KG1 (cell line): ENCODE measurements around the gene HSD17B1.

Experiments
- DNase-seq: peaks from one replicate; lab custom pipeline; 2025; lab: John Stamatoyannopoulos, UW

The HSD17B1 gene

DNA sequence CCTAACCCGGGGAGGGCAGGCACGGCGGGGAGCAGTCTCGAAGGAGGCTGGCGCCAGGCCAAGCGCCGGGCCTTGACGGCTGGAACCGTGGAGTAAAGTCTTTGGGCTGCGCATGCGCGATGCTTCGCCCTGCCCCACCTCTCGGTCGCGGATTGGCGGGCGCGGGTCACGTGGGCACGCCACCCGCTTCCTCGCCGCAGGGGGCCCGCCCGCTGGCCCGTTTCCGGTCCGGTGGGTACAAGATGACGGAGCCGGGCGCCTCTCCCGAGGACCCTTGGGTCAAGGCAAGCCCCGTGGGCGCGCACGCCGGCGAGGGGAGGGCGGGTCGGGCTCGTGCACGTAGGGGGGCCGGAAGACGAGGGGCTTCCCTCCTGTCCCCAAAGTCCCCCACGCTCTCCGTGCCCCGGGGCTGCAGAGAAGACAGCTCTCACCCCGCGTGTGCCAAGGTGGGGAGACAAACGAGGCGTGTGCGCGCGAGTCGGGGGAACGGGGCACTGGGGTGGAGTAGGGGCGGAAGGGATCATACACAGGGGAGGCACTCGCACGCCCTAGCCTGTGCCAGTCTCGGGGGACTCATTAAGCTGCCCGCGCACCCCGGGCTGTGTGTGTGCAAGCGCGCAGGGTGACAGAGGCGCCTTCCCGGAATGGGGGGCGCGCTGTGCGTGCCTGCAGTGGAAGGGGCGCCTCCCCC, 14.3 kb downstream of the HSD17B1 start, which contains the start of gene MLX:
Gene MLX, plus strand, starts transcription at position 218 of the 691 bp plus-strand sequence. Its CDS starts 25 bp downstream, at position 243.
- DNase-seq = peak; percentile 86

DNA sequence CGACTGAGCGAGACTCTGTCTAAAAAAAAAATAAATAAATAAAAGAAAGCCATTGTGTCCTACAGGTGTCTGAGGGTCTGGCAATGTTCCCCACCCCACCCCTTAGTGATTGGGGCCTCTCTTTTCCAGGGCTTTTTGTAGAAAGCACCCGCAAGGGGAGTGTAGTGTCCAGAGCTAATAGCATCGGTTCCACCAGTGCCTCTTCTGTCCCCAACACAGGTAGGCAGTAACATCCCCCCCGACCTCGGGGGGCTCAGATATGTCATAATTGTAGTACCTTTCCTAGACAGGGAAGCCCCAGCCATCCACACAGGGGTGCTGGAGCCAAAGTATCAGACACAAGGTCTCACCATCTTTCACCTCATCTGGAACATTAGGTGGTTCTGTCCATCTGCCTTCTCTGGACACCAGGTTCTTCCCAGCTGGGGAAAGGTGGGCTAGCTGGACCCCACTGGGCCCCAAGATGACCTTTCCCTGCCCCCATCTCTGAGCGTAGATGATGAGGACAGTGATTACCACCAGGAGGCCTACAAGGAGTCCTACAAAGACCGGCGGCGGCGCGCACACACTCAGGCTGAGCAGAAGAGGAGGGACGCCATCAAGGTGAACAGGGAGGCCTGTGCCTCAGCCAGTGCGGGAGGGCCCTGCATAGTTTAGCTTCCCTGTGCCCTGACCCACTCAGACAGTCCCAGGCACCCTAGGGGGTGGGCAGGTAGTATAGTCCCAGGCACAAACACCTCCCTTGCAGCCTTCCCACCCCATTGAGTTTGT, 15.8 kb downstream of the HSD17B1 start:
- DNase-seq = no peak

DNA sequence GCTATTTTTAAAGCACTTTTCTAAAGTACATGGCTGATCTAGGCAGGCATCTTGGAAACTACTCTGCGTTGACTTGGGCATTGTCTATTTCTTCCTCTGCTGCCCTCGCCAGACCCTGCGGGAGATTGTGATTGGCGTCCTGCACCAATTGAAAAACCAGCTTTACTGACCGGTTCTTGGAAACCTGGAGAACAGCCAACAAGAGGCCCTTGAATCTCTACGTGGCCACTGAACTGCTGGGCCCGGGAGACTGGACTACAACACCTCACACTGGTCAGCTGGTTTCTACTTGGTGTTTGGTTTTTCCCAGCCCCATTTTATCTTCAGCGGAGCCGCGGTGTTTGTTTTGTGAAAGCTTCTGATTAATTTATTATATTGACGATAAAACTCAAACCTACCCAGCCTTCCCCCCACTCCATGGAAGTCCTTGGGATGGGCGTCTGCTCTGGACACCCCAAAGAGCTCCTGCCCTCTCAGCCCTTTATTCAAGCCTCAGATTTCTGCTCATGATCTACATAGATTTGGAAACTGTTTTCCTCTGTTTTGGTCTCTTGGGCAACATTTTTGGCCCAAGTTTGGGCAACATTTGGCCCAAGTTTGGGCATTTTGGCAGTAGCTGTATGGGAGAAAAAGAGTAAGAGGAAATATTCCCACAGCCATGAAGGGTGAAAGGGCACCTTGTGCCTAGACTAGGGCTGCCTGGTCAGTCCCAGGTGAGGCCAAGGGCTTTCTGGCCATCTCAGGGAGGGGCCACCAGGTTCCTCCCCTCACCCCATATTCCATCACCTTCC, 18.9 kb downstream of the HSD17B1 start:
- DNase-seq = no peak

DNA sequence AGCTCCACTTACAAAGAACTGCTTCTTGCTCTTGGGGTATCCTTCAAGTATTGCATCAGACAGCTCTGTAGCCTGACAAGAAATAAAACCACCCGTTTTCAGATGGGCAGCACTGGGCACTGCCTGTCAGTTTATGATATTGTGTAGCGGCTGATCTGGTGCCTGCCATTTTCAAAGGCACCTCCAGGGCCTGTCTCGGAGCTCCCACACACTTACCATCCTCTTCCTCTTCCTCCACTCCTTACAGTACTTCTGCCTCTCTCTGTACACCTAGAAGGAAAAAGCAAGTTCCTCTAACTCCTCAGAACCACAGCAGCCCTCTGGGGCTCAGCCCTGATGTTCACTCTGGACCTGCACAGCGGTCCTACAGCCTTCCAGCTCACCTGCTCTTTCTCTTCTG, 20.4 kb downstream of the HSD17B1 start:
- no peak for DNase-seq

DNA sequence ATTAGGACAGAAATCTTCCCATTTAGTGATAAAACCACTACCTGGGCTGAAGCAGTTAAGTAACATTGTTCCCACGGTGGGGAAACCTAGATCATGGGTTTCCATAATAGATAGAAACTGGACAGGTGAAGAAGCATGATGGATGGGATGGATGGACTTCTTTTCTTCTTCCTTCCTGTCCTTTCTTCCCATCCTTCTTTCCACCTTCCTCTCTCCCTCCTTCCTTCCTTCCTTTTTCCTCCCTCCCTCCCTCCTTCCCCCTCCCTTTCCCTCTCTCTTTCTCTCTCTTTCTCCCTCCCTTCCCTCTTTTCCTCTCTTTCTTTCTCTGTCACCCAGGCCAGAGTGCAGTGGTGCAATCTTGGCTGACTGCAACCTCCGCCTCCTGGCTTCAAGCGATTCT, 21.7 kb downstream of the HSD17B1 start:
- no peak for DNase-seq

DNA sequence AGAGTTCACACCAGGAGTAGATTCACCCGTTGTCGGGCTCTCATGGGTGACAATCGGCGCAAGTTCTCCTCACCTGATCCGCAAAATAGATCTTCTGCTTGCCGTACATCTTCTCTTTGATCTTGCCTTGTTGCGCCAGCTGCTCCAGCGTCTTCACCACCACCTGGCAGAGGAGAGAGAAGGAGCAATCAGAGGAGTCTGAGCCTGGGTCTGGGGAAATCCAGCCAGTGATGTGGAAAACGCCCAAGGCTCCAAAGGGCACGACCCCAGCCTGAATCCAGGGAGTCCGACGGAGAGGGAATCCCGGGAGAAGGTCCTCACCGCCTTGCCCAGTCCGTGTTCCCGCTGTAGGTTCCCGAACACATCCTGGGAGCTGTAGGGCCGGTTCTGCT, 24.4 kb downstream of the HSD17B1 start:
- DNase-seq = no peak

DNA sequence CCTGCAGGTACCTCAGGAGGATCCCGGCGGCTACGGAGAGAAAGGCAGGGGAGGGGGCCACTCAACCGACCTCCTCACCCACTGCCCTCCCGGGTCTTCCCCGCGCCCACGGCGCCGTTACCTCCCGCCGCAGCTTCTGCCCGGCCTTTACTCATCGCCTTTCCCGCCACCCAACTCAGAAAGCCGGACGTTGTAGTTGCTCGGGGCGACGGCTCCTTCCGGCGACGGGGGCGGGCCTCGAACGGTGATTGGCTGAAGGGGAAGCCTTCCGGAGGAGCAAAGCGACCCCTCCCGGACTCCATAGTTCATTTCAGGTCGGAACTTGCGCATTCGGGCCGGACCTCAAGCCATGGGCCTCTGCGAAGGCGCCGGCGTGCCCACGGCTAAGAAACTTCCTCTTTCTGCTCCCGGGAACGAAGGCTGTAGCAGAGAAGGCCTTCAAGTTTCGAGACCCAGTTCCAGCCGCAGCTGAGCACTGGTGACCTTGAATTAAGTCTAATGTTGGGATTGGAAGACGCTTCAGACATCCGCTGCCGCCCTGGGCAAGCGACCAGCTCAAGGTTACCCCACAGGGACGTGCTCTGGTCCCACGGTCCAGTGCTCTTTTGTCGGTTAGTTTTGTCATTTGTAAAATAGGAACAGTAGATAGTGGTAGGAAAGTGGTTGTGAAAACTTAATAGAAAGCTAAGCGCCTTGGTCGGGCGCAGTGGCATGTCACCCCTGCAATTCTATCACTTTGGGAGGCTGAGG, 25.0 kb downstream of the HSD17B1 start, which contains the start of gene PSMC3IP:
Gene PSMC3IP, minus strand, starts transcription at position 198 of the 750 bp plus-strand sequence. Its CDS starts 43 bp downstream, at position 155.
- DNase-seq = peak; percentile 86

DNA sequence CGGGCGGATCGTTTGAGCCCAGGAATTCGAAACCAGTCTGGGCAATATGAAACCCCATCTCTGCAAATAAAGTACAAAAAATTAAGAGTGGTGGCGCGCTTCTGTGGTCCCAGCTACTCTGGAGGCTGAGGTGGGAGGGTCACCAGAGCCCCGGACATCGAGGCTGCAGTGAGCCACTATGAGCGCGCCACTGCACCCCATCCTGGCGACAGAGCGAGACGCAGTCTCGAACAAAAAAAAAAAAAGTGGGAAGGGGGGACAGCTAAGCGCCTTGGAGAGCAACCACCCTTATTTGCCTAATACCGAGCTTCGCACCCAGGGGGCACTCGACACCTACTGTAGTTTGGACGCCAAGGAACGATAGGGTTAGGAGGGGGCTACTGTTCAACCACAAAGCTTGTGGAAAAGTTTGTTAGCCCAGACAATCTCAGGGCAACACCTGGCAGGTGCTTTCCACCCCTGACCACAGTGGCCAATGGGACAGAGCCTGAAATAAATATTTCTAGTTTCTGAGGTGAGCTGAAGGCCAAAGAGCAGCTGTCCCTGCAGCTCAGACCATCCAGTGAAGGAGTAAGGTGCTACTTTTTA, 25.7 kb downstream of the HSD17B1 start:
- peak; percentile 83 for DNase-seq

DNA sequence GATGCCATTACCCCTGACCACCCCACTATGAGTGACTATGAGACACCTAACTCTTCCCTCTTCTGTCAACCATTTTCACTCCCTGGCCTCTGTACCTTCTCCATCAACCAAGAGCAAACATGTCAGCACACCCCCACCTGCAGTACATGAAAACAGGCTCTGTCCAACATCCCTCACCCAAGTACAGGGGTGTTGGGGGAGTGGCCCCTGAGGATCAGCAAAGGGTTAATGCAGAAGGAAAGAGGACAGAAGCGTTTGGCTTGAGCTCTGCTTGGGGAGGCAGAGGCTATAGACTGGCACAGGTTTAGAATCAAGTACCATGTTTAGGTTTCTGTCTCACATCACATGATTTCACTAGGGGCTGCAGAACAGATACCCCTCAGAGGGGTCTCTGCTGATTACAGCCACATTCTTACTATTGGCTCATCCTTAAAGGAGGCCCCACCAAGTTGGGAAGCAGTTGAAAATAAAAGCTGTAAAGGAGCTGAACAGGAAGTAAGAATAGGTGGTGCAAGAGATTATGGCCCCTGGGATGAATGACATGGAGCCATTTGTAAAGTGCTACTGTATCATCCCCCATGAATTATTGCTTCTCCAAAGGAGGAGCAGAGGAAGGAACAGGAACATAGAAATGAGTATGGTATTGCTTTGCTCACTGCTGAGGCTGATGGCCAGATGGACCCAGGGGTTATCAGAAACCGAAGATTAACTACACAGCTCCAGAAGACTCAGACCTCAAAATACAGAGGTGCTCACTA, 27.2 kb downstream of the HSD17B1 start:
- DNase-seq = no peak

DNA sequence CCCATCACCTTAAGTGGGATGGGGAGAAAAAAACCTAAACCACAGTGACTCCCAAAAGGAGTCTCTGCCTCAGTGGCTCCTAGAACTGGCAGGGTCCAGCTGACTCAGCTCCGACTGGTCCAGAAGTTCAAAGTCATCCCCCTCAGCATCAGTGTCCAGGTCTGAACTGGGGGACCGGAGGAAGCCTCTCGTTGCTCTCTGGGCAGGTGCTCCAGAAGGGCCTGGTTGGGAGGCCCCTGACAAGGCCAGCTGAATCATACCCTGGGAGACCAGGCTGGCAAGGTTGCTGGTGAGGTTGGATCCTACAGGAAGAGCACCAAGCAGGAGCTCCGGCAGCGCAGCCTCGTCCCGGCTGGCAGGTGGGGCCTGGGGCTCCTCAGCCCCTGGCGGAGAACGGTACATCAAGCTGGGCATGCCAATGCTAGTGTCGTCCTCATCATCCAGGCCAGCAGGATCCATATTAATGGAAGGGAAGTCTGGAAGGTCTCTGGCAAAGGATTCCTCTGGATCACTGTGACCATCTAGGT, 29.1 kb downstream of the HSD17B1 start:
- DNase-seq = no peak

DNA sequence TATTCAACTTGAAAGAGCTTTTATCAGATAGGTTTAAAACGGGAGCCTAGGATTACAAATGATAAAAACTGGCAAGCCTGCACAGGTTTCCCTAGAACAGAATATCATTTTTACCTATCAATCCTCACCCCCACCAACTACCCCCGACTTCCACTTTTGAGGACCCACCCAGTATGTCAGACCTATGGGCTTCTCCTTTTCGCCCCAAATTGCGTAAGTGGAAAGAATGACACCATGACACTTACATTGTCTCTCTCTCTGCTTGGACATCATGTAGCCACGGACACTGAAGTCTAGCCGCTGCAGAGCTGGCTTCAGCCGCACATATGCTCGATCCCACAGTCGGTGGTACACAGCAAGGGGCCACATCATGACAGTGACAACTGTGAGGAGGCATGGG, 32.2 kb downstream of the HSD17B1 start:
- no peak for DNase-seq

DNA sequence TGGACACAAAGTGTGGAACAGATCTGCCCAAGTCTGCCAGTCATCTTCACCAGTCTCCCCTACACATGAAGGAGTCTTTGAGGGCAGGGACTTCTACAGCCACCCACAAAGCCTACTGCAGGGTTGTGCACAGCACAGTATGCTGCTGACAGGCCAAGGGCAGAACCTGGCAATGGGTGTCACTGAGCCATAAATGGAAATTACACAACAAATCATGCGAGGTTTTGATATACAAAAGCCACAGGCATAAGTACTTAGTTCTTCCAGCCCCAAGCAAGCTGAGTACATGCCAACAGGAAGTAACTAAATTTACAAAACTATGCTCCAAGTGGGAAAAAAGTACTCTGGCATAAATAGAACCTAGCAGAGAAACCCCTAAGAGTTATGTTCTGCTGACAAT, 32.6 kb downstream of the HSD17B1 start:
- no peak for DNase-seq

DNA sequence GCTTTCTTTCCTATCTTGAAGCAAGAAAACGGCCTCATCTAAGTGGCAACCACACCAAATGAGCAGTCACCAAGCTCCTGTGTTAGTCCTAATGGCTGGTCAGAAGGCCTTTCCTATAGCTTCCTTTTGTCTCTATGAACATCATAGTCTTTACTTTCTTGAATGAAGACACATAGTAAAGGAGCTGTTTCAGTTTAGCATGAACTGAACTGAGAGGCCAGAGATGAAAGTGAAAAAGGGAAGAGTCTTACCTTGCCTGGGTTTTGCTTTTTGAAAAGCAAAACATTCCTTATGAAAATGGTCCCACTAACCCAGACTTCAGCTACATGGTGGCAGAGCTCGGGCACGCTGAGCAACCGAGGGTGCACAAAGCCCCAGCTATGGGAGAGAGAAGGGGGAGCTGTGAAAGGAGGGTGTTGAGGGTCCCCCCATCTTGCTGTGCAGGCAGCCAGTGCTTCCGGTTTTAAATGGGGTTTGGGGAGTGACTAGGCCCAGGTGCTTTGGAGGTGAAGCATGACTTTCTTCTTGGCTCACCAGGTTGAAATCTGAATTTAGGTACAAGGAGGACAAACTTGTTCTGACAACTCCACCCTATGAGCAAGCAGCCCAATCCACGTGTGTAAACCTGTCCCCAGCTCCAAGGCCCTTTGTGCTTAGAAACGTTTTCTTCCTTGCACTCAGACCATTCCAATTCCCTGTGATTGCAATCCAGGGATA, 33.9 kb downstream of the HSD17B1 start:
- no peak for DNase-seq

DNA sequence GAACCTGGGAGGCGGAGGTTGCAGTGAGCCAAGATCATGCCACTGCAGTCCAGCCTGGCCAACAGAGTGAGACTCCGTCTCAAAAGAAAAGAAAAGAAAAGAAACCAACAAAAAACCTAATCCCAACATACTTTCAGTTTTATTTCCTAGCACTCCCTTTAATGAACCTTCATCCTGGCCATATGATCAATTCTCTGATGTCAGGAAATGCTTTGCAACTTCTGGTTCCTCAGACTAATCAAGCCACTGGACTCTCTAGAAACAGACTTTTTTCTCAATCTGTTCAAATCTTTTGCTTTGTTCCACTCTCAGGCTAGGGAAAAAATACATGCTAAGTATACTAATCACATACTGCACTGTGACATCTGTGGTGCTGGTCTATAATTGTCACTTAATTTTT, 38.2 kb downstream of the HSD17B1 start:
- no peak for DNase-seq

DNA sequence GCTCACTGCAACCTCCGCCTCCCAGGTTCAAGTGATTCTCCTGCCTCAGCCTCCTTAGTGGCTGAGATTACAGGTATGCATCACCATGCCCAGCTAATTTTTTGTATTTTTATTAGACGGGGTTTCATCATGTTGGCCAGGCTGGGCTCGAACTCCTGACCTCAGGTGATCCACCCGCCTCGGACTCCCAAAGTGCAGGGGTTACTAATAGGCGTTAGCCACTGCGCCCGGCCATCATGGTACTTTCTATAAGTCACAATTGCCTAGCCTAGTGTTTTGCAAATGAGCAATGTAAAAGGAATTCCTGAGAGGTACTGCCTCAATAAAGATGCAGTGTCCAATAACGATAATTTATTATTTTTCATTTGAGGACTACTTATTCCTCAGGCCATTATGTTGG, 38.7 kb downstream of the HSD17B1 start:
- DNase-seq = no peak

DNA sequence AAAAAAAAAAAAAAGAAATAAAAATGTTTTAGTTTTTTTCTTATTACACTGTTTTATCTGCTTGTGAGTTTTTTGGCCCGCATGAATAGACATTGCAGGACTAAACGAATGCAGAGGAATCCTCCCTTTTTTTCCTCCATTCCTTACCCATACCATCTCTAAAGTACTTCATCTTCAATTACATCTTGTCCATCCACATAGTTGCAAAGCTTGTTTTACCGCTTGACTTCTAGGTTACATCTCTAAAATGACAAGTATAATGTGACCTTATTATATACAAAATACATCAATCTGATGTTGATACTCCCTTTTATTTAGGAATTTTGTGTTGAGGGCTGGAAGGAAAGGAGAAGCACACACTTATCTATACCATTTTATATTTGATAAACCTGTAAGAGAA, 43.7 kb downstream of the HSD17B1 start:
- no peak for DNase-seq

DNA sequence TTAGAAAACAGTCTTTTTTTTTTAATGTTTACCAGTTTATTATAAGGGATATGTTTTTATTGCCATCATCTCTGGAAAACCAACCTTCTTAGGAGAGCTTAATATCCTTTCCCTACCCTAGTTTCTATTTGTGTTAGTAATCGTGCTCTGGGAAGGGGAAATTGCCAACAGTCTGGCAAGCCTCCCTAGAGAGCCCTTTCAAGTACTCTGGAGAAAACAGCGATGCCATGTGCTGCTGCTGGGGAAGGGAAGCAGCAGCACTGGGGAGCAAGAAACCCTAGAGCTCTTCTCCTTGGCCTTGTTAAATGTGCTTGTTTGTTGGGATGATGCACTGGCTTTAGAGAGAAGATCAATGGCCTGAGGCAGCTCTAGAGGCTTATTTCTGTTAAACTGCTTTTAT, 46.2 kb downstream of the HSD17B1 start:
- DNase-seq = no peak

DNA sequence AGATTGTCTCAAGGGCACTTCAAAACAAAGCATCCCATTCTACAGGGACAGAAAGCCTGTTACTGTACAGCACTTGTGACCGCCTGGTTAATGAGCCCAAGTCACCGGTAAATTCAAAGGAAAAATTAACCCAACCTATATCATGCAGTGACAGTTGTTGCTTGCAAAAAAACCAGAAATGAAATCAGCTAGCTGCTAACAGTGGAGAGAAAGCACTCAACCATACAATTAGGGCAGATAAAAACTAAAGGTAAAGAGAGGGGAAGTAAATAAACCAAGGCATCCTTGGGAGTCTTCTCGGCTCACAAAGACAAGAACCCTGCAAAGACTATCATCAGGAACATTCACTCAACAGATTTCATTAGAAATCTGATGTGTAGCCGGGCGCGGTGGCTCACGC, 50.6 kb downstream of the HSD17B1 start:
- DNase-seq = no peak
